ENCODE data around the gene TSC2.

- no peak for TF ChIP-seq CTCF (IDR thresholded peaks at IDR 0.05)
- TF ChIP-seq POLR2A (IDR thresholded peaks at IDR 0.05): no peak
These were observed 25.1 kb downstream of the TSC2 start for GRCh38 chr16:2072926-2073325.

All from Peyer's patch (tissue), 4 donors.